Endothelial cell of hepatic sinusoid (primary cell): Measurements from ENCODE around the gene SSBP3.

Experiments
- in situ Hi-C: cut with HindIII; loops from 2 replicates; pipeline ENCODE4 v1.10.0; 2017; ENCODE audit warnings: low sequenced_read_pairs

SSBP3 gene

GRCh38 chr1:54312796-54313316 is 93.3 kb downstream of the SSBP3 start:
- in situ Hi-C loops = no loop called here

- in situ Hi-C loops = no loop called here
These were observed 94.7 kb downstream of the SSBP3 start for GRCh38 chr1:54311506-54311905.

- in situ Hi-C loops = no loop called here
These were observed 95.5 kb downstream of the SSBP3 start for GRCh38 chr1:54310439-54311328.

GRCh38 chr1:54309631-54310366 is 96.4 kb downstream of the SSBP3 start:
- in situ Hi-C loops = no loop called here

GRCh38 chr1:54307305-54307704 is 98.9 kb downstream of the SSBP3 start:
- in situ Hi-C loops = no loop called here

GRCh38 chr1:54305906-54306514 is 100.2 kb downstream of the SSBP3 start:
- in situ Hi-C loops = no loop called here

- in situ Hi-C loops = no loop called here
These were observed 101.7 kb downstream of the SSBP3 start for GRCh38 chr1:54304518-54304917.

- in situ Hi-C loops = no loop called here
These were observed 103.0 kb downstream of the SSBP3 start for GRCh38 chr1:54302951-54303843.

GRCh38 chr1:54302549-54302948 is 103.6 kb downstream of the SSBP3 start:
- in situ Hi-C loops = no loop called here

GRCh38 chr1:54301497-54301896 is 104.7 kb downstream of the SSBP3 start:
- in situ Hi-C loops = no loop called here

- in situ Hi-C loops = no loop called here
These were observed 105.8 kb downstream of the SSBP3 start for GRCh38 chr1:54300401-54300800.

GRCh38 chr1:54299037-54299436 is 107.2 kb downstream of the SSBP3 start:
- in situ Hi-C loops = loop anchor here (5.0 kb wide), 2 partner anchors 68 to 188 kb away; no protein-coding TSS in a partner anchor

- in situ Hi-C loops = loop anchor here (5.0 kb wide), 2 partner anchors 69 to 189 kb away; no protein-coding TSS in a partner anchor
These were observed 107.7 kb downstream of the SSBP3 start for GRCh38 chr1:54298284-54299033.

- in situ Hi-C loops = loop anchor here (5.0 kb wide), 2 partner anchors 70 to 190 kb away; no protein-coding TSS in a partner anchor
These were observed 108.5 kb downstream of the SSBP3 start for GRCh38 chr1:54297596-54298283.

- in situ Hi-C loops = loop anchor here (5.0 kb wide), 2 partner anchors 71 to 191 kb away; no protein-coding TSS in a partner anchor
These were observed 109.5 kb downstream of the SSBP3 start for GRCh38 chr1:54296666-54297065.

GRCh38 chr1:54294887-54295286 is 111.3 kb downstream of the SSBP3 start:
- in situ Hi-C loops = loop anchor here (5.0 kb wide), 2 partner anchors 72 to 192 kb away; no protein-coding TSS in a partner anchor

GRCh38 chr1:54292002-54292911 is 113.9 kb downstream of the SSBP3 start:
- in situ Hi-C loops = no loop called here
